HG03196 (cell line): ENCODE measurements around the gene ACRV1.

Source experiments
- ATAC-seq: cut with Tn5 transposase; IDR thresholded peaks from one replicate; pipeline ENCODE4 v1.9.1; 2021; ENCODE audit not compliant: unreplicated experiment

The ACRV1 gene

DNA sequence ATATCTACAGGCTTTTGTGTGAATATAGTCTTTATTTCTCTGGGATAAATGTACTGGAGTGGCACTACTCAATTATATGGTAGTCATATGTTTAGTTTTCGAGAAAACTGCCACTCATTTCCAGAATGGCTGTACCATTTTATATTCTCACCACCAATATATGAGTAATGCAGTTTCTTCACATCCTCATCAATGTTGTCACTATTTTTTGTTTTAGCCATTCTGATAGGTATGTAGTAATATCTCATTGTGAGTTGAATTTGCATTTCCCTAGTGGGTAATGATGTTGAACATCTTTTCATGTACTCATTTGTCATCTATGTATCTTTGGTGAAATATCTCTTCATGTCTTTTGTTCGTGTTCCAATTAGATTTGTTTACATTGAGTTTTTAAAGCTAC lies 18.0 kb downstream of the ACRV1 start:
- ATAC-seq, result no peak

DNA sequence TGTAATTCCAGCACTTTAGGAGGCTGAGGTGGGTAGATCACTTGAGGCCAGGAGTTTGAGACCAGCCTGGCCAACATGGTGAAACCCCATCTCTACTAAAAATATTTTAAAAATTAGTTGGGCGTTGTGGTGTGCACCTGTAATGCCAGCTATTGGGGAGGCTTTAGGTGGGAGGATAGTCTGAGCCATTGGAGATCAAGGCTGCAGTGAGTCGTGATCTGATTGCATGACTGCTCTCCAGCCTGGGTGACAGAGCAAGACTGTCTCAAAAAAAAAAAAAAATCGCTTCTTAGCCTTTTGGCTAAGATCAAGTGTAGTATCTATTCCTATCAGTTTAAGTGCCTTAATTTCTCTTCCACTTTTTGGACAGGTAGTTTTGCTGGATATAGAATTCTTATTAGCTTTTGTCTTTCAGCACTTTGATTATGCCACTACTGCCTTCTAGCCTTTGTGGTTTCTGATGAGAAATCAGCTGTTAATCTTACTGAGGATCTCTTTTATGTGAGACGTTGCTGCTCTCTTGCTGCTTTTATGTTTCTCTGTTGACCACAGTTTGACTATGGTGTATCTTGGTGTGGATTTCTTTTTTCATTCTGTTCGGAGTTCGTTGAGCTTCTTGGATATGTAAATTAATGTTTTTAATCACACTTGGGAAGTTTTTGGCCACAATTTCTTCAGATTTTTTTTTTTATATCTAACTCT lies 31.0 kb downstream of the ACRV1 start:
- ATAC-seq, result no peak

DNA sequence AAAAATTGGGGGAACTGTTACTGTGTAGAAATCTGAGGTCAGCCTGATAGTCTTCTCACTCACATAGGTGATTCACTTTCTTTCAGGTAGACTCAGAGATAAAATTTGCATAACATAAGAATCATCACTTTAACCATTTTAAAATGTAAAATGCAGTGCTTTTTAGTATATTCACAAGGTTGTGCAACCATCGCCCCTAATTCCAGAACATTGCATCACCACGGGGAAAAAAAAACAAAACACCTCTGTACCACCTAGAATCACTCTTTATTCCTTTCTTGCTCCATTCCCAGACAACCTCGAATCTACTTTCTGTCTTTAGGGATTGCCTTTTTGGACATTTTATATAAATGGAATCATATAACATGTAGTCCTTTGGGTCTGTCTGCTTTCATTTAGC lies 34.8 kb downstream of the ACRV1 start:
- no peak for ATAC-seq

DNA sequence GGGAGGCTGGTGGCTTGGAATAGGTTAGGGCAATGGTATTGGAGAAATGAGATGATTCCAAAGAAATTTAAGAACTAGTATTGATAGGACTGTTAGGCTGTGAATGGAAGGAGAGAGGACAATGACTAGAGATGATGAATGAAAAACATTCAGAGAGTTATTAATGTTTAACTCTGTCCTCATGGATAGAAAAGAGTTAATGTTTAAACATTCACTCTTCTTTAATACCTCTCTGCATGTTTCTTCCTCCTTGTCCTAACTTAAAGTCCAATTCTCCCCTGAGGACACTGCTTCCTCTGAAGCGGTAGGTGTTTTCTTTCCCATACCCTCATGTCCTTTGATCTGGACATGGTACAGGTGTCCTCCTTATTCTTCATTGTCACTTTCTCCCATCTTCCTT lies 42.3 kb downstream of the ACRV1 start:
- ATAC-seq, result no peak

DNA sequence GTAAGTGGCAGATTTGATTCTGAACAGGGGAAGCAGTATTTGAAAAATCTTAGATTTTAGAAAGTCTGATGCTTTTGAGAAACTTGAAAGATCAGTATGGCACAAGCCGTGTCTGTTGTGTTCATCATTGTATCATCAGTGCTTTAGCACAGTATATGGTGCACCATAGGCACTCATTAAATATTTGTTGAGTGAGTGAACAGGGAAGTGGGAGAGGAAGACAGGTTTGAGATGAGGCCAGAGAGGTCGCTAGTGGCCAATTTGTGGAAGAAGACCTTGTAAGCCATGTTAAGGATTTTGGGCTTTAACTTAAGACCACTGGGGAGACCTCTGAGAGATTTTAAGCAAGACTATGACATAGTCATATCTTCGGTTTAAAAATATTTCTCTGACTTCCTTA lies 42.8 kb downstream of the ACRV1 start:
- ATAC-seq, result no peak

DNA sequence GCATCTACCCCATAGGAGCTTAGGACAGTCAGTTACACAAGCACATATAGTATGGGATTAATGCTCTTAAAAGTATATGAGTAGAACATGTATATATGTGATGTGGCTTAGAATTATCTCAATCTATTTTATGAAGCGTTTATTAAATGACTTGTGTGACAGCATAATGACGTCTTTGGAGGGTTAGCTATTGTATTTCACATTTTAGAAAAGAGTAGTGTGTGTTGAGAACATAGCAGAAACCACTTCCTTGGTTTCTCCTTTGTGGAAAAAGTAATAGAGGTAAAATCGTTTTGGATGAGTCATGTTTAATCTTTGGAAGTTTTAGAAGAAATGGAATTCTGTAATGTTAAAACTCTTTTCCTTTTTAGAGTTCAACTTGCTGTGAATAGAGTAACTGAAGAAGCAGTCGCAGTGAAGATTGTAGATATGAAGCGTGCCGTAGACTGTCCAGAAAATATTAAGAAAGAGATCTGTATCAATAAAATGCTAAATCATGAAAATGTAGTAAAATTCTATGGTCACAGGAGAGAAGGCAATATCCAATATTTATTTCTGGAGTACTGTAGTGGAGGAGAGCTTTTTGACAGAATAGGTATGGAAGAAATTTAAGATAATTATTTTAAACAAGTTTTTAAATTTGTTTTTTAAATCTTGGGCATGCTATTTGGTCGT lies 53.3 kb downstream of the ACRV1 start:
- ATAC-seq, result no peak

DNA sequence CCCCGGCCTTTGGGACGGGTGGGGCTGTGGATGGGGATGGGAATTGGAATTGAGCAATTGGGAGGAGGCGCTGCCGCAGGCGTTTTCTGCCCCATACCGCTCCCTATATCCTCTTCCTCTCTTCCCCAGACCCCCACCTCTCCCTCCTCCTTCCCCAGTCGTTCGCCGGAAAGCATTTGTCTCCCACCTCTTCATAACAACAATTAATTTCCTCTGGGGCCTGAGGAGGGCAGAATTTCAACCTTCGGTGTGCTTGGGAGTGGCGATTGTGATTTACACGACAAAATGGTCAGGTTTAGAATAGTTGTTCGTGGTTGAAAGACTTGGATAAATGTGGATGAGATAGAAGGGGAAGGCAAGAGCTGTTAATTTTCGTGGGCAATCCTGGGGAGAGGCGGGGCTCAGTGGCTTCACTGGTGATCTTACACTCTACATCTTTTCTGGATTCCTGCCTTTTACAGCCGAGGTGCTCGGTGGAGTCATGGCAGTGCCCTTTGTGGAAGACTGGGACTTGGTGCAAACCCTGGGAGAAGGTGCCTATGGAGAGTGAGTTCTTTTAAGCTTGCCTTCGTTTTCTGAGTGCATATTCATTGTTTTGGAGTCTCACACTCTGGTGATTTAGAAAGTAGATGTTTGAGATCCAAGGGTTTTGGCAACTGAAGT lies 54.2 kb downstream of the ACRV1 start:
- peak; percentile 36 for ATAC-seq

DNA sequence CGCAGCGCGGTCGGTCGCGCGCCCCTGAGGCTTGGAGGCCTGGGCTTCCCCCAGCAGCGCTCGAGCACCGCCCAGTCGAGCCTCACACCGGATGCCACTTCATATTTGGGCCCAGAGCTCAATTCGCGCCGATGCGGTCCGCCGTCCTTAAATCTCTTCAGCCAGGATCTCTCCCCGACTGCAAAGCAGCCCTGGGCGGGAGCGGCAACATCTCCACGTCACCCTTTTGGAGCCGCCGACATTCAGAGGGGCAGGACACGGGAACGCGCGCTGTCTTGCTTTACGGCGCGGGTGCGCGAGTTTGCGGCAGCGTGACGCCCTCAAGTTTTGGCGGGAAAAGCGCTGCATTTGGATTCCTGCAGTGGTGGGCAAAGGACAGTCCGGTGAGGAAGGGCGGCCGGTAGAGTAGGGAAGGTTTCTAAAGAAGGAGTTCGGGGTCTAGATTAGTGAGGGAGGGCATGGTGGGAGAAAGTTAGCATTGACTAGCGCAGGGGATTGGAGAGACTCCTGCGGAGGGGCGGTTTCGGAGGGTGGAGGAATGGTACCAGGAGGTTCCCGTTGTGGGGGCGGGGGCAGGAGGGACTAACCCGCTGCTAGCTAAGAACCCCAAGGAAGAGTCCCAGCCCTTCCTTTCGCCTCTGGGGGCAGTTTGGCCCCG lies 54.9 kb downstream of the ACRV1 start:
- ATAC-seq, result peak; percentile 87

DNA sequence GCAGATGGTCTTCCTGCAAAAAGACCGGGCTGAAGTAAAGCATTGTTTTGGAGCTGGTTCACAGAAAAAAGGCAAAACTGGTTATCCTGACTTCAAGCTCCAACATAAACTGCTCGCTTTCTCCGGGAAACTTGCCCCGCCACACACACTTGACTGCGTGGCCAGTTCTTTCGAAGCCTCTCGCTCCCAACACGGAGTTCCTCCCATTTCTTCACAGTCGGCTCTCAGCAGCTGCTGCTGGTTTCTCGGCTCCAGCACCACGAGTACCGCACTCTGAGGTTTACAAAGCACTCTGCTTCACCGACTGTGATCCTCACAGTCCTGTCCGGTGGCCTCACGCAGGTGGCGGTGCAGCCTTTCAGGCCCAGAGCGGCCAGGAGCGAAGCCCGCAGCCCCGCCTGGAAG lies 55.4 kb downstream of the ACRV1 start:
- ATAC-seq, result no peak

DNA sequence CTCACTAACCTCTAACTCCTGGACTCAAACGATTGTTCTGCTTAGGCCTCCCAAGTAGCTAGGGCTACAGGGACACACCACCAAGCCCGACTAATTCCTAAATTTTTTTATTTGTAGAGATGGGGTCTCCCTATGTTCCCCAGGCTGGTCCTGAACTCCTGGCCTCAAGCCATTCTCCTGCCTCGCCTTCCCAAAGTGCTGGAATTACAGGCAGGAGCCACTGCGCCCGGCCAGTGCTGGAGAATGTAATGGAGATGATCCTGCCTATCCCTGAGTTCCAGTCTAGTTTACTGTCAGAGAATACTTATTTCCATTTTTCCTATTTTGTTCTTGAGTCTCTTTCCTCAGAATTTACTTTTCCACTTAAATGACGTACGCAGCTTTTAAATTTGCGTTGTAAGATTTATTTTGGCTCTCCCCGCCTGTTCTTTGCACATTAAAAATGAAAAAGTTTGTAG lies 55.9 kb downstream of the ACRV1 start, which contains the start of gene CHEK1:
Gene CHEK1, plus strand, starts transcription at position 408 of the 458 bp plus-strand sequence. CDS start 1,606 bp downstream, outside the sequence.
- ATAC-seq, result no peak

DNA sequence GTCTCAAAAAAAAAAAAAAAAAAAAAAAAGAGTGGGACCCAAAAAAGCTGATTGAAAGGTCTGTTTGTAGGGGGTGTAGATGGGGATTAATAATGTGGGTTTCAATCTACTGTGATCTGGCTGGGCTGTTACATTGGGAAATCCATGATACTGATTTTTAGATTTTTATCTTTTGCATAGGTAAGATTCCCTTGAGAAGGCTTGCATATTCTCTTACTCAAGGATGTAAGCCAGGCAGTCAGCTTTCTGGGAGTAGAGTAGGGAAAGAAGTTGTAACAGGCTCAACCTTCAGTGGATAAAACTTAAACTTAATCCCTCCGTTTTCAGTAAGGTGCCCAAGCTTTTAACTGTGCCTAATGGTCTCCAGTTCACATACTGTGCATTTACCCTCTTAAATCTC lies 57.6 kb downstream of the ACRV1 start:
- ATAC-seq, result no peak

DNA sequence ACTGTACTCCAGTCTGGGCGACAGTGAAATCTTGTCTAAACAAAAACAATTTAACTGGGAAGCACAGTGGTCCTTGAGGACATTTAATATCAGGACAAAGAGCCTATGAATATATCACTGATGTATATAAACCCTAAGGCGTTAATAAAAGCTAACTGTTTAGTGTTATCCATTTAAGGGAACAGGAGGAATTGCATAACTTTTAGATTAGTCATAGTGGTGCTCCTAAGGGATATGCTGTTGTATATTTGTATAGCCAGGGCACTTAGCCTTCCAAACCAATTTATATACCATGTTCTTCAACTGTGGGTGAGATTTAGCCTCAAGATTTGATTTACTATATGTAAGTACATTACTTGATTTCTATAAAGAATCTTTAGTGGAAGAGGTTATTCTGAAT lies 58.7 kb downstream of the ACRV1 start:
- ATAC-seq, result no peak
